Transverse colon (tissue), 4 donors: Measurements from ENCODE around the gene C15orf62. TPM values are rescaled to one million over a fixed set of nuclear protein-coding genes. Genes with fewer than 3 reads are reported as not detected.

Source experiments
- DNase-seq: peaks from one replicate; pipeline ENCODE4 v3.0.0-alpha.2; 2019
- H3K27ac ChIP-seq, 4 donors: fragments of 200-600 bp; sonication (generic); 2 replicates each; pipeline ENCODE4 v1.5.1; 2016 to 2018; ENCODE audit warnings: inconsistent platforms in 4 of 4
- H3K27me3 ChIP-seq: fragments of 200-600 bp; sonication (generic); 2 replicates; pipeline ENCODE4 v1.5.1; 2017; ENCODE audit warnings: inconsistent platforms
- H3K36me3 ChIP-seq, 4 donors: fragments of 200-600 bp; sonication (generic); 2 replicates each; pipeline ENCODE4 v1.5.1; 2017 to 2019; ENCODE audit warnings: inconsistent platforms in 4 of 4
- H3K4me1 ChIP-seq, 4 donors: fragments of 200-600 bp; sonication (generic); 2 replicates each; pipeline ENCODE4 v1.5.1; 2017 to 2020; ENCODE audit warnings: inconsistent platforms in 4 of 4
- H3K4me3 ChIP-seq, 4 donors: fragments of 200-600 bp; sonication (generic); 1 replicate in 1 of 4; 2 replicates in 3 of 4; pipeline versions ENCODE4 v1.5.1 to v1.6.1; 2017 to 2019; ENCODE audit warnings: inconsistent platforms in 4 of 4
- H3K9me3 ChIP-seq, 2 donors: fragments of 200-600 bp; sonication (generic); 2 replicates each; pipeline ENCODE4 v1.5.1; 2017 to 2019; ENCODE audit warnings: inconsistent platforms in 2 of 2
- EP300 ChIP-seq: sonication (generic); formaldehyde crosslinking; IDR thresholded peaks from one replicate; pipeline ENCODE4 v1.6.1; 2017; ENCODE audit warnings: antibody characterized with exemption, low read depth
- POLR2A ChIP-seq: fragments of 450-650 bp; IDR thresholded peaks from one replicate; pipeline ENCODE4 v1.6.1; 2016; ENCODE audit warnings: antibody characterized with exemption, mild to moderate bottlenecking, moderate library complexity
- POLR2AphosphoS5 ChIP-seq, 3 donors: sonication (generic); formaldehyde crosslinking; IDR thresholded peaks; one replicate each; pipeline ENCODE4 v1.6.1; 2016; ENCODE audit warnings: antibody characterized with exemption in 3 of 3
- WGBS, 2 donors: methylation state at CpG; one replicate each; pipeline ENCODE4 v1.1.5; 2018; ENCODE audit warnings: low coverage in 1 of 2; 5-methylcytosine and 5-hydroxymethylcytosine counted together
- in situ Hi-C, 4 donors: fragments of 200-750 bp; cut with MboI; loops; one replicate each; pipeline versions ENCODE4 v1.15.0 to v1.15.1; 2017; ENCODE audit warnings: low sequenced_read_pairs in 3 of 4, low pct_ligation_motif_present in 1 of 4, low pct_unique_long_range_greater_than_20kb in 1 of 4
- intact Hi-C: fragments of 100-400 bp; cut with DNase I; formaldehyde crosslinking; loops from one replicate; pipeline ENCODE4 v1.15.1; 2023; ENCODE audit warnings: low total_unique reads
- total RNA-seq, 4 donors: library from RNA; depleted of rRNA; stranded (reverse); fragments of >200 nt; gene quantifications; one replicate each; pipeline ENCODE4 v1.1.0, GENCODE V29; 2016
- TF ChIP-seq, protein P1 (sequence below), 5 experiments: fragments of 200-600 bp in 3 of 5; fragments of 450-650 bp in 2 of 5; sonication (generic) in 3 of 5; IDR thresholded peaks; 1 replicate in 2 of 5; 2 replicates in 3 of 5; pipeline ENCODE4 v1.5.1; 2016 to 2017; ENCODE audit warnings: antibody characterized with exemption in 5 of 5, inconsistent platforms in 3 of 5, mild to moderate bottlenecking in 2 of 5, moderate library complexity in 1 of 5

C15orf62 gene
- total RNA-seq, 4 donors from 2014 or later, result 0.14 to 0.32 TPM; not detected in 2

DNA sequence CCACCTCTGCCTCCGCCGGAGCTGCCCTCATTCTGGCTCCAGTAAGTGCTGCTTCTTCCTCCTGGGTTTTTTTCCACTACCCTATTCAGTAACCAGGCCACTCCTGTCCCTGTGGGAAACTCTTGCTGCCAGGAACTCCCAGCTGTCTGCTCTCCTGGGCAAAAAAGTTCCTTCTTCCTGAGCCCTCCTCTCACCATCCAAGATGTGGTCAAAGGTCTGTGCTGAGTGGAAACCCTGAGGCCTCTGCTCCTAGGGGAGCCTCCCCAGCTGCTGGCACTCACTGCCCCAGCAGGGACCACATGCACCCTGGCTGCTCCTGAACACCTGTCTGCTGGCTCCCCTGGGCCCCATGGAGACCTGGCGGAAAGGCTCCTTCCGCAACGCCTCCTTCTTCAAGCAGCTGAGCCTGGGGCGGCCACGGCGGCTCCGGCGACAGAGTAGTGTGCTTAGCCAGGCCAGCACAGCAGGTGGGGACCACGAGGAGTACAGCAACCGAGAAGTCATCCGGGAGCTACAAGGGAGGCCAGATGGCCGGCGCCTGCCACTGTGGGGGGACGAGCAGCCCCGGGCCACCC, 454 bp downstream of the C15orf62 start:
- 68% methylated on average over 17 of the region's 17 CpGs; no CpG with 5 or more reads in 1 of the 2 donors for WGBS, 2 donors
- DNase-seq, result peak; percentile 51
- Histone ChIP-seq H3K9me3 (no peaks in the 10 kb centered on the region), H3K36me3 (peaks cover 0 to 14% (median 6%) of the 10 kb centered on the region in 4 donors), H3K27me3 (no peaks in the 10 kb centered on the region), H3K4me3 (no peak overlapping the region), H3K27ac (peak overlapping the region; percentile 77 to 88 (median 80)), H3K4me1 (peaks cover 13 to 44% (median 38%) of the 10 kb centered on the region in 4 donors)
- intact Hi-C loops, result no loop called here
- in situ Hi-C loops, result loop anchor here in 3 of 4 donors (10.0 to 25.0 kb wide), 3 partner anchors 75 to 183 kb away; partner anchors contain the start of genes KNL1 (in 1 of the 3) and RAD51 (in 1 of the 3)
- TF ChIP-seq EP300 (no peak), POLR2AphosphoS5 (IDR thresholded peaks at IDR 0.05) (no peak), POLR2A (no peak)
- TF ChIP-seq, protein P1, sequence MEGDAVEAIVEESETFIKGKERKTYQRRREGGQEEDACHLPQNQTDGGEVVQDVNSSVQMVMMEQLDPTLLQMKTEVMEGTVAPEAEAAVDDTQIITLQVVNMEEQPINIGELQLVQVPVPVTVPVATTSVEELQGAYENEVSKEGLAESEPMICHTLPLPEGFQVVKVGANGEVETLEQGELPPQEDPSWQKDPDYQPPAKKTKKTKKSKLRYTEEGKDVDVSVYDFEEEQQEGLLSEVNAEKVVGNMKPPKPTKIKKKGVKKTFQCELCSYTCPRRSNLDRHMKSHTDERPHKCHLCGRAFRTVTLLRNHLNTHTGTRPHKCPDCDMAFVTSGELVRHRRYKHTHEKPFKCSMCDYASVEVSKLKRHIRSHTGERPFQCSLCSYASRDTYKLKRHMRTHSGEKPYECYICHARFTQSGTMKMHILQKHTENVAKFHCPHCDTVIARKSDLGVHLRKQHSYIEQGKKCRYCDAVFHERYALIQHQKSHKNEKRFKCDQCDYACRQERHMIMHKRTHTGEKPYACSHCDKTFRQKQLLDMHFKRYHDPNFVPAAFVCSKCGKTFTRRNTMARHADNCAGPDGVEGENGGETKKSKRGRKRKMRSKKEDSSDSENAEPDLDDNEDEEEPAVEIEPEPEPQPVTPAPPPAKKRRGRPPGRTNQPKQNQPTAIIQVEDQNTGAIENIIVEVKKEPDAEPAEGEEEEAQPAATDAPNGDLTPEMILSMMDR (IDR thresholded peaks at IDR 0.05), result no peak

- 91 to 100% methylated on average over 3 to 5 of the region's 5 CpGs for WGBS, 2 donors
- peak overlapping the region in 1 of 4 donors; percentile 88 for H3K27ac ChIP-seq
- intact Hi-C loops, result no loop called here
Measured at GRCh38 chr15:40771242-40771641, 1.5 kb downstream of the C15orf62 start.

GRCh38 chr15:40772014-40772413, 2.2 kb downstream of the C15orf62 start:
- WGBS, 2 donors, result 91% methylated on average over 13 of the region's 13 CpGs; no CpG with 5 or more reads in 1 of the 2 donors
- TF ChIP-seq POLR2A (no peak), POLR2AphosphoS5 (IDR thresholded peaks at IDR 0.05) (no peak), EP300 (no peak)
- TF ChIP-seq, protein P1 (IDR thresholded peaks at IDR 0.05), result no peak
- H3K9me3 ChIP-seq, result no peaks in the 10 kb centered on the region
- H3K4me3 ChIP-seq, result no peak overlapping the region
- in situ Hi-C loops, result loop anchor here in 3 of 4 donors (10.0 to 25.0 kb wide), 3 partner anchors 77 to 185 kb away; partner anchors contain the start of genes KNL1 (in 1 of the 3) and RAD51 (in 1 of the 3)
- no peaks in the 10 kb centered on the region for H3K27me3 ChIP-seq
- H3K27ac ChIP-seq, result no peak overlapping the region
- DNase-seq, result no peak
- peaks cover 0 to 23% (median 11%) of the 10 kb centered on the region in 4 donors for H3K36me3 ChIP-seq
- intact Hi-C loops, result no loop called here
- H3K4me1 ChIP-seq, result peaks cover 13 to 37% (median 33%) of the 10 kb centered on the region in 4 donors

More at GRCh38 chr15:40771242-40771641, 1.5 kb downstream of the C15orf62 start:
- peaks cover 13 to 37% (median 33%) of the 10 kb centered on the region in 4 donors for H3K4me1 ChIP-seq
- H3K9me3 ChIP-seq, result no peaks in the 10 kb centered on the region
- no peak overlapping the region for H3K4me3 ChIP-seq
- TF ChIP-seq, protein P1 (IDR thresholded peaks at IDR 0.05), result no peak
- TF ChIP-seq POLR2A (no peak), EP300 (no peak), POLR2AphosphoS5 (IDR thresholded peaks at IDR 0.05) (no peak)
- no peaks in the 10 kb centered on the region for H3K27me3 ChIP-seq
- H3K36me3 ChIP-seq, result peaks cover 0 to 22% (median 10%) of the 10 kb centered on the region in 4 donors
- no peak for DNase-seq
- in situ Hi-C loops, result loop anchor here in 3 of 4 donors (10.0 to 25.0 kb wide), 3 partner anchors 76 to 184 kb away; partner anchors contain the start of genes KNL1 (in 1 of the 3) and RAD51 (in 1 of the 3)

DNA sequence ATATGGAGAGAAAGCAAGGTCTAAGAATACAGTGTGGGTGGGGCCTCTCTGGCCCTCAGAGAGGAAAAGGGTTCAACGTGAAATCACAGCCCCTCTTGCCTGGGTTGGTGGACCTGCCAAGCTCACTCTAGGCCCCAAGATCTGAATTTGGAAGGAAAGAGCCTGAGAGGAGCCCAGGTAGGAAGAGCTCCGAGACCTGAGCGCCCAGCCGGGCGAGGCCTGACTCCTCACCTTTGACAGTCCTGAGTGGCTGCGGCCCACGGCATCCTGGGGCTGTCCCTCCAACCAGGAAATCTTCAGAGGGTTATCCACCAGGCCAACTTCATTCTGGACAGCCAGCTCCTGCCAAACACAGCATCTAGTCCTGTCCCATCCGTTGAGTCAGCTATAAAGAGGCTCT, 3.7 kb downstream of the C15orf62 start:
- in situ Hi-C loops (loop anchor here in 3 of 4 donors (10.0 to 25.0 kb wide), 3 partner anchors 79 to 186 kb away; partner anchors contain the start of genes KNL1 (in 1 of the 3) and RAD51 (in 1 of the 3)), intact Hi-C loops (no loop called here)
- Histone ChIP-seq H3K4me1 (peaks cover 13 to 27% (median 24%) of the 10 kb centered on the region in 4 donors), H3K9me3 (no peaks in the 10 kb centered on the region), H3K27ac (no peak overlapping the region), H3K4me3 (no peak overlapping the region), H3K36me3 (peaks cover 0 to 38% (median 11%) of the 10 kb centered on the region in 4 donors), H3K27me3 (no peaks in the 10 kb centered on the region)
- WGBS, 2 donors, result 83% methylated on average over 4 of the region's 8 CpGs; no CpG with 5 or more reads in 1 of the 2 donors
- DNase-seq, result no peak
- TF ChIP-seq EP300 (no peak), POLR2AphosphoS5 (IDR thresholded peaks at IDR 0.05) (no peak), POLR2A (no peak)
- TF ChIP-seq, protein P1 (IDR thresholded peaks at IDR 0.05), result no peak
